HG02840 (cell line): ENCODE results near the gene FFAR3.
A peak's percentile ranks its signal among the peaks of the same experiment; 100 is the strongest.

ENCODE experiments used
- ATAC-seq: cut with Tn5 transposase; IDR thresholded peaks from one replicate; pipeline ENCODE4 v1.9.1; 2021; ENCODE audit warnings: mild to moderate bottlenecking, moderate library complexity, moderate number of reproducible peaks; ENCODE audit not compliant: unreplicated experiment, low FRiP score

FFAR3 gene

DNA sequence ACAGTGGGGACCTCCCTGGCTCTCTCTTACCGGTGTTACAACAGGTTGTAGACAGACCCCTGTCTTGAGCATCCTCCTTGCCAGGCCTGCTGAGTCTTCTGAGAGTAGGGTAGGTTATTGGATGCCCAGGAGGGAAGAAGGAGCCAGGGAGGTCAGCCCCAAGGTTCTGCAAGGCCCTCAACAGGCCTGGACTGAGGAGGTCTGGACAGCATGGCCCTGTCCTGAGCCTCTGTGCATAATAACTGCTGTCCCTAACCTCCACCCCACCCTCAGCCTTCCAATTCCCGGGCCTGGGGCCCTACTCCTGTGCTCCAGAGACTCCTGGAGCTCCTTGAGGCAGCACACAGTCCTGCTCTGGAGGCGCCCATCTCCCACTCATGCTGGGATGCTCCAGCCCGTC, 28.9 kb upstream of the FFAR3 start:
- no peak for ATAC-seq

DNA sequence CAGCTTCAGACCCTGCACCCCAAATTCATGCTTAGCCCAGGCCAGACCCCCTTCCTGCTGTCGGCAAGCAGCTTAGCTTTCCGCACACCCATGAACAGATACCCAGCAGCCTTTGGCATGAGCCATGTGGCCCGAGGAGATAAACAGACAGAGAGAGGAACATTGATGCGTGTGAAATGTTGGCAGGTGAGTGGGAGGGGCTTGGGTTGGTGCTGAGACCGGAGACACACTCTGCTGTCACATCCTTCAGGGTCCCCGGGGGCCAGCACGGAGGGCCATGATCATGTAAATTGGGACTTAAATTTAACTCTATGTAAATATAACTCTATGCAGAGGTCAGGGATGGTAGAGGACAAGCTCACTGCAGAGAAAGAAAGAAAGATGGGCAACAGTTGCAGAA, 27.8 kb upstream of the FFAR3 start:
- ATAC-seq: peak; percentile 48

DNA sequence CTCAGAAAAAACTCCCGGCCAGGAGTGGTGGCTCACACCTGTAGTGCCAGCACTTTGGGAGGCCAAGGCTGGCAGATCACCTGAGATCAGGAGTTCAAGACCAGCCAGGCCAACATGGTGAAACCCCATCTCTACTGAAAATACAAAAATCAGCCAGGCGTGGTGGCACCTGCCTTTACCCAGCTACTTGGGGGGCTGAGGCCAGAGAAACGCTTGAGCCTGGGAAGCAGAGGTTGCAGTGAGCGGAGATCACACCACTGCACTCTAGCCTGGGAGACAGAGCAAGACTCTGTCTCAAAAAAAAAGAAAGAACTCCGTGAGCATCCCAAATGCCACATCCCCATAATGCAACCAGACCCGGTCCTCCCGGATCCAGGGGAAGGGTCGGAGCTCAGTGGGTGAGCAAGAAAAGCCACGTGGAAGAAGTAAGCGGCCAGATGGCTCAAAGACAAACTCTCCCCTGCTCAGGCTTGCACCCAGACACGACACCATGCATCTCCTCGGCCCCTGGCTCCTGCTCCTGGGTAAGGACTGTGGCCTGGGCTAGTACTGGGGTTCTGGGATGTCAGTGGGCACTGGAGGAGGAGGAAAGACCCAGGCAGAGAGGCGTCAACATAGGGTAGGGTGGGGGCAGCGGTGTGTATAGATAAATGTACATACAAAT, 26.6 kb upstream of the FFAR3 start:
- ATAC-seq: no peak

DNA sequence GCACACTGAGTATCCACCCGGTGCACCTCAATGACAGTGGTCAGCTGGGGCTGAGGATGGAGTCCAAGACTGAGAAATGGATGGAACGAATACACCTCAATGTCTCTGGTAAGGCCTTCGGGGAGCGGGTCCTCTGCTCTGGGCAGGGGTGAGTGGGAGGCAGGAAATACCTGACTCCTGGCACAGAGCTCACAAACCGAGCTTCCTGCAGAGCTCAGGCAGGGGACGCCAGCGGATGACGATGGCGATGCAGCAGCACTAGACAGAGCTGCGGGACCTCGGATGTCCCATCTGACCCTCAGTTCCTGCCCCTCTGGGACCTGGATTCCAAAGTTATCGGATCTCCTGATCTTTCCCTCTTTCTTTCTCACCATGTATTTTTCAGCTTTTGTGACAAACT, 25.4 kb upstream of the FFAR3 start:
- no peak for ATAC-seq

DNA sequence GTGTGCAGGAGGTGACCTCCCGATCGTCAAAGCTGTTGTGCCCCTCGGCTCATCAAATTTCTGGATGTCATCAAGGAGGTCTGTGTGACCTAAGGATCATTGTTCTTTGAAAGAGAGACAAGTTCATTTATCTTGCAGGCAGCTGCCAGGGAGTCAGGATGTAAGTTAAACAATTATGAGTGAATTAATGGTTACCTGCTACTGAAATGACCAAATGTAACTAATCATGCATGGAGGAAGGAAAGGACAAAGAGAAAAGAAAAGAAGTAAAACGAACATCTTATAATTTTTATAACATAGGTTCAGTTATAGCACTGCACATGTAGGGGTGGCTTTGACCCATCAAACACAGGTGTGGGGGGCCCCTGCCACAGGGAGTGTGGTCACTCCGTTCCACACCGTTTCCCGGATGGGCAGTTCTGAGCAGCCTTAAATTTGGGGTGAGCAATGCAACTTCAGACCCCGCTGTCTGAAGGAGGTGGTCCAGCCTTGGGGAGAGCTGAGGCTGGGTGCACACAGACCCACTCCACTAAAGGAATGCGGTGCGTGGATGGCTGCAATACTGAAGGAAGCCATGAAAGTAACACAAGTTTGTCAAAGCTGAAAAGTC, 24.0 kb upstream of the FFAR3 start:
- ATAC-seq: no peak

DNA sequence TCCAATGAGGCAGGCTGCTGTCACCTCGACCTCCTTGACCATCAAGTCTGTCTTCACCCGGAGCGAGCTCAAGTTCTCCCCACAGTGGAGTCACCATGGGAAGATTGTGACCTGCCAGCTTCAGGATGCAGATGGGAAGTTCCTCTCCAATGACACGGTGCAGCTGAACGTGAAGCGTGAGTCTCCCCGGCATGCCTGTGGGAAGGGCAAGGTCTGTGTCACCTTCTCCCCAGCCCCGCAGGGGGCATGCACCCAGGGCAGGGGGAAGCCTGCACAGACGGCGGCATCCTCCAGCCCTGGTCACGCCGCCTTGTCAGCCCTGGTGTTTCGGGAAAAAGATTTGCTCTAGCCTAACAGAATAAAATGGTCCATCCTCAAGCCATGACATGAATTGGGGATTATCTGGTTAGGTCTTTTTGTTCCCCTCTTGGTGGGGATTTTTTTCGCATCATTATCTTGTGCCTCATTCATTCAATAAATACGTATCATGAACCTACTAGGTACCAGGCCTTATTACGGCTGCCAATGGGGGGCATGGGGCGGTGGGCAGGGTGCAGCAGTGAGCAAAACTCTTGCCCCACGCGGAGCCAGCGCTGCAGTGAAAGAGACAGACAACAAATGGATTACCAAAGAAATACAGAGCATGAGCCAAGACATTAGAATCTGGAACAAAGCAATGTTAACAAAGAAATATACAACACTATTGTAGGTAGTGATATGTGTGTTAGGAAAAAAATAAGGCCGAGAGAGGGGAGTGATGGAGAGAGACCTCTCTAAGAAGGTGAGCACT, 21.9 kb upstream of the FFAR3 start:
- ATAC-seq: no peak

DNA sequence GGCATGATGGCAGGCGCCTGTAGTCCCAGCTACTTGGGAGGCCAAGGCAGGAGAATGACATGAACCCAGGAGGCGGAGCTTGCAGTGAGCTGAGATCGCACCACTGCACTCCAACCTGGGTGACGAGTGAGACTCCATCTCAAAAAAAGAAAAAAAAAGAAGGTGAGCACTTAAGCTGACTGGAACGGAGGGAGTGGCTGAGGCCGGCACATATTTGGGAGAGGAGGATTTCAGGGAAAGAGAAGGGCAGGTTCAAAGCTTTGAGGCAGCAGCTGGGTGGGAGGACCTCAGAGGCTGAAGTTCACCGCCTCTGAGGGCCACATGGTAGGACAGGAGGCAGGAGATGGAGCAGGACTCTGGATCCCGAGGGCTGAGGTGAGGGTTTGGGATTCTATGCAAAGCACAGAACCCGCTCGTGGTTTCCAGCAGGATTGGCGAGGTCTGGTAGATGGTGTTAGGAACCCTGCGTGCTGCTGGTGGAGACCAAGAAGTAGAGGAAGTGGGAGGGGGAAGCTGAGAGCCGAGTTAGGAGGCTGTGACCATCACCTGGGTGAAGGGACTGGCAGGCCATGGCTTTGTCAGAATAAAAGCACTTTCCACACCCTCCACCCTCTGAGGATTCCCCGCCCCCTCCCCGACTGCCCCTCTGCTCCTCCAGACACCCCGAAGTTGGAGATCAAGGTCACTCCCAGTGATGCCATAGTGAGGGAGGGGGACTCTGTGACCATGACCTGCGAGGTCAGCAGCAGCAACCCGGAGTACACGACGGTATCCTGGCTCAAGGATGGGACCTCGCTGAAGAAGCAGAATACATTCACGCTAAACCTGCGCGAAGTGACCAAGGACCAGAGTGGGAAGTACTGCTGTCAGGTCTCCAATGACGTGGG, 20.9 kb upstream of the FFAR3 start:
- no peak for ATAC-seq

DNA sequence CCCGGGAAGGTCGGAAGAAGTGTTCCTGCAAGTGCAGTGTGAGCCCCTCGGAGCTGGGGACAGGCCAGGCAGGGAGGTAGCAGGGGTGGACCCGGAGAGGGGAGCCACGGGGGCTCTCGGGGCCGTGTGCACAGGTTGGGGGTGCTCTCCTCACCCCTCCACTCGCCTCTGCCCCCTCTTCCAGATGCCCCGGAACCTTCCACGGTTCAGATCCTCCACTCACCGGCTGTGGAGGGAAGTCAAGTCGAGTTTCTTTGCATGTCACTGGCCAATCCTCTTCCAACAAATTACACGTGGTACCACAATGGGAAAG, 20.3 kb upstream of the FFAR3 start:
- ATAC-seq: no peak

DNA sequence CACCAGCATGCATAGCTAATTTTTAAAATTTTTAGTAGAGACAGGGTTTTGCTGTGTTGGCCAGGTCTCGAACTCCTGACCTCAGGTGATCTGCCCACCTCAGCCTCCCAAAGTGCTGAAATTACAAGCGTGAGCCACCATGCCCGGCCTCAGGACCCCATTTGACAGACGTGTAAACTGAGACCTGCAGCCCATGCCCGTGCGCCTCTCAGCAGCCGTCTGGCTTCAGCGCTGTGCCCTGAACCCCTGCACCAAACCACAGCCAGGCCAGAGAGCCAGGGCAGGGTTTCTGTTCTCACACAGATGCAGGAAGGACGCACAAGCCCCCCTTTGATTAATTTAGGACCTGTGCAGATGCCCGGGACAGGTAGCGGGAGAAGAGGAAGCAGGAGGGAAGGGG, 17.8 kb upstream of the FFAR3 start:
- ATAC-seq: no peak

DNA sequence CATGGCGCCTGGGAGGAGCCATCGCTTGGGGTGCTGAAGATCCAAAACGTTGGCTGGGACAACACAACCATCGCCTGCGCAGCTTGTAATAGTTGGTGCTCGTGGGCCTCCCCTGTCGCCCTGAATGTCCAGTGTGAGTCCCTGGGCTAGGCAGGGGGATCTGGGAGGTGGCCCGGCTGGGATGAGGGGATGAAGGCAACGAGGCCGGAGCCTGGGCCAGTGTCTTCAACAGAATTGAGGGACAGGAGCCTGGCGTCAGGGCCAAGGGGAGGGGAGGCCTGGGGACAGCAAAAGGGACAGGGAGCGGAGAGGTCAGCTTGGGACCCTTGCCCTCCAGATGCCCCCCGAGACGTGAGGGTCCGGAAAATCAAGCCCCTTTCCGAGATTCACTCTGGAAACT, 17.3 kb upstream of the FFAR3 start:
- no peak for ATAC-seq

DNA sequence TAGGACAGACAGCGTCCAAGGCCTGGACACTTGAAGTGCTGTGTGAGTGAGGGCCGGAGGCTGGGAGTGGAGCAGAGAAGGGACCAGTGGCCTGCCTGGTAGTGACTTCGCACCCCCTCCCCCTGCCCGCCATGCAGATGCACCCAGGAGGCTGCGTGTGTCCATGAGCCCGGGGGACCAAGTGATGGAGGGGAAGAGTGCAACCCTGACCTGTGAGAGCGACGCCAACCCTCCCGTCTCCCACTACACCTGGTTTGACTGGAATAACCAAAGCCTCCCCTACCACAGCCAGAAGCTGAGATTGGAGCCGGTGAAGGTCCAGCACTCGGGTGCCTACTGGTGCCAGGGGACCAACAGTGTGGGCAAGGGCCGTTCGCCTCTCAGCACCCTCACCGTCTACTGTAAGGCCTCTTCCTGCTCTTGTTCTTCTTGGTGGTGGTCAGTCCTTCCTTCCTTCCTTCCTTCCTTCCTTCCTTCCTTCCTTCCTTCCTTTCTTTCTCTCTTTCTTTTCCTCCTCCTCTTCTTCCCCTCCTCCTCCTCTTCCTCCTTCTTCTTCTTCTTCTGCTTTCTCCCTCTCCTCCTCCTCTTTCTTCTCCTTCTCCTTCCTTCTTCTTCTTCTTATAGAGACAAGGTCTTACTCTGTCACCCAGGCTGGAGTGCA, 16.6 kb upstream of the FFAR3 start:
- ATAC-seq: no peak

DNA sequence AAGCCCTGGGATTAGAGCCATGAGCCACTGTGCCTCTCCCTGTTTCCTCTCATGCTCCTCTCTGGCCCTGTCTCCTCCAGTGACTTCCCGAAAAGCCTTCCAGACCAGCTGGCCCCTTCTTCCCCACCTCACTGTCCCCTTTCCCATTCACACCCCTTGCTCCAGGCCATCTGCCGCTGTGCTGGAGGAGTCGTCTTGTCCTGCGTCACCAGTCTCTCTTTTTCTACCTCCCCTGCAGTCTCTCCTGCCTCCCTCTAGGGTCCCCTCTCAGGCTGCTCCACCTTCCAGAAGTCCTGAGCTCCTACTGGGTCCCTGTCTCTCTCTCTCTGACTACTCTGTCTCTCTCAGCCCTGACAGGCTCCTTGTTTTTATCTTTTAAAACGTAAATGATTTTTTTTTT, 15.8 kb upstream of the FFAR3 start:
- ATAC-seq: no peak

DNA sequence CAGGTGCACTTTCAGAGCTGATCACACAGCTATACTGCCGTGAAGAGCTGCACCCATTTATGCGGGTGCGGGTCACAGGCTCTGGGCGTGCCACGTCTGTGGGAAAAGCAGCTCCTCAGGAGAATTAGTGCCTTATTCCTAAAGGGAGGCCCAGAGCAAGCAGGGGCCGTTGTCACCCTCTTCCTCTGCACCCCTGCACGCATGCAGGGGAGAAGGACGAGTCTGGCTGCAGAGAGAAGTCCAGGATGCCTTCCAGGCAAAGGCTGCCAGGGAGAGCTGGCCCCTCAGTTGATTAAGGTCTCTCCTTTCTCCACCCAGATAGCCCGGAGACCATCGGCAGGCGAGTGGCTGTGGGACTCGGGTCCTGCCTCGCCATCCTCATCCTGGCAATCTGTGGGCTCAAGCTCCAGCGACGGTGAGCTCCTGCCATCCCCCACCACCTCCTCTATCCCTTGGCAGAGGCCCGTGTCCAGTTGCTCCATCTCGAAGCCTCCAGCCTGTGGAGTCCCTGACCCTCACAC, 13.7 kb upstream of the FFAR3 start:
- ATAC-seq: no peak

DNA sequence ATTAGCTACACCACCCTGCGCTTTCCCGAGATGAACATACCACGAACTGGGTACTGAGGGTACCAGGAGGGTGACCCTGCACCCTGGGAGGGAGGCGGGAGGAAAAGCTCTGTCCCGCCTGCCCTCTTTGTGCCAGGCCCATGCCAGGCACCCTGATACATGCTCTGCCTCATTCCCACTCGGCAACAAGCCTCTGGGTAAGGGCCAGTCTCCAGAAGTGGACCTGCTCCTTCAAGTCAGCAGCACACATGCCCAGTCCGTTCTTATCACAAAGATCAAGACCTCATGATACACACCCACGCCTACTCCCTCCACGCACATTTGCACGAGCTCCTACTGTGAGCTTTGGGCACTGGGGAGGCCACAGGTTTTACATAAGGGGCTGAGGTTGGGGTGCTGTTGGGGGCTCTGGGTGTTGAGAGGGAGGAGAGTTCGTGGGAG, 12.6 kb upstream of the FFAR3 start:
- ATAC-seq: no peak

DNA sequence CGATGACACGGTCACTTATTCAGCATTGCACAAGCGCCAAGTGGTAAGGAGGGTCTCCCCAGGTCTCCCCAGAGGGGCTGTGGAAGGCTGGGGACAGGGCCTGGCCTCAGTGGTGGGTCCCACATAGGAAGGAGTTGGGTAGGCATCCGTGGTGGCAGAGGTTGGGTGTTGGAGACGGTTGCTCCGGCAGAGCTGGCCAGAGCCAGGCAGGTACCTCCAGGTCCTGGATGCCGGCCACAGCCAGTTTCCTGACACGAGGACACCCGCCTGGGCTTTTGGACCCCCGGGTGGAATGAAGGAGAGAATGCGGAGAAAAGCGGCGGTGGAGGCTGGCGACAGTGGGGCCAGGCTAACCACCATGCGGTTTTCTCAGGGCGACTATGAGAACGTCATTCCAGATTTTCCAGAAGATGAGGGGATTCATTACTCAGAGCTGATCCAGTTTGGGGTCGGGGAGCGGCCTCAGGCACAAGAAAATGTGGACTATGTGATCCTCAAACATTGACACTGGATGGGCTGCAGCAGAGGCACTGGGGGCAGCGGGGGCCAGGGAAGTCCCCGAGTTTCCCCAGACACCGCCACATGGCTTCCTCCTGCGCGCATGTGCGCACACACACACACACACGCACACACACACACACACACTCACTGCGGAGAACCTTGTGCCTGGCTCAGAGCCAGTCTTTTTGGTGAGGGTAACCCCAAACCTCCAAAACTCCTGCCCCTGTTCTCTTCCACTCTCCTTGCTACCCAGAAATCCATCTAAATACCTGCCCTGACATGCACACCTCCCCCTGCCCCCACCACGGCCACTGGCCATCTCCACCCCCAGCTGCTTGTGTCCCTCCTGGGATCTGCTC, 11.8 kb upstream of the FFAR3 start:
- ATAC-seq: no peak

DNA sequence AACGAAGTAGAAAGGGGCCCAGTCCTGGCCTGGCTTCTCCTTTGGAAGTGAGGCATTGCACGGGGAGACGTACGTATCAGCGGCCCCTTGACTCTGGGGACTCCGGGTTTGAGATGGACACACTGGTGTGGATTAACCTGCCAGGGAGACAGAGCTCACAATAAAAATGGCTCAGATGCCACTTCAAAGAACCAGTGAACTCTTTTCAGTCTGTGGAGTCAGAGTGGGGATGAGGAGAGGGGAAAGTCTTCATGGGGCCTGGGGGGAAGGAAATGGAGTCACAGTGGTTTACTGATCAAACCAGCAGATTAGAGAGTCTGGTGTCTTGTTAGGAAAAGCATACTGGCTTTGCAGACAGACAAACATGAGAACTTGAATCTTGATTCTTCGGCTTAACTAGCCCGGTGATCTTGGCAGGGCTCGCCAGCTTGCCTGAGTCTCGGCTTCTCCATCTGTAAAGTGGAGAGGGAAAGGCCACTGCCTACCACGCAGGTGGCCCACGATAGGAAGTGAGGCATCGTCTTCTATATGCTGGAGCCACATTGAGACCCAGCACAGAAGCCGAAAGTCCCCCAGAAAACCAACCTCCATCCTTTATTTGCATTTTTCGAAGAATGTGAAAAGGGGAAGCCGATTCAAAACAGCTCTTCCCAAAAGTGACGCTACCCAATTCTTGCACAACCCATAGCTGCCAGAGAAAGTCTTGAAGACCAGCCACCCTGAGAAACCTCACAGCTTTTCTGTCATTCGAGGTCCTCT, 10.9 kb upstream of the FFAR3 start, which contains the start of gene FFAR1:
FFAR1 (plus strand) TSS at position 732 of the 759 bp plus-strand sequence. CDS start 3,650 bp downstream, outside the sequence.
- ATAC-seq: peak; percentile 50

DNA sequence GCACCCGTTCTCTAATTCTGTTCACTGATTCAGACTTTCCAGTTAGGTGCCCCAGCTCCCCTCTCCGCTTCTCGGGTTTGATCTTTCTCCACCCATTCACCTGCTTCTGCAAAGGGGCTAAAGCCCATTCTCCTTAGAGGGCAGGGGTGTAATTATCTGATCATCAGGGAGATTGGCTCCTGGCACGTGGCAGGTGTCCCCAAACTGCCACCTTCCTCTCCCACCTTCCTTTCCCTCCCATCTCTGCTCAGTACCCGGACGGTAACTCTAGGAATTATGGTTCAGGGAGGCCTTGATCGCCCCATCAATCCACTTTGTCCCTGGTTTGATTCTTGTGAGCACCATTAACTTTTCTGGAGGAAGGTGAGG, 10.3 kb upstream of the FFAR3 start:
- no peak for ATAC-seq

DNA sequence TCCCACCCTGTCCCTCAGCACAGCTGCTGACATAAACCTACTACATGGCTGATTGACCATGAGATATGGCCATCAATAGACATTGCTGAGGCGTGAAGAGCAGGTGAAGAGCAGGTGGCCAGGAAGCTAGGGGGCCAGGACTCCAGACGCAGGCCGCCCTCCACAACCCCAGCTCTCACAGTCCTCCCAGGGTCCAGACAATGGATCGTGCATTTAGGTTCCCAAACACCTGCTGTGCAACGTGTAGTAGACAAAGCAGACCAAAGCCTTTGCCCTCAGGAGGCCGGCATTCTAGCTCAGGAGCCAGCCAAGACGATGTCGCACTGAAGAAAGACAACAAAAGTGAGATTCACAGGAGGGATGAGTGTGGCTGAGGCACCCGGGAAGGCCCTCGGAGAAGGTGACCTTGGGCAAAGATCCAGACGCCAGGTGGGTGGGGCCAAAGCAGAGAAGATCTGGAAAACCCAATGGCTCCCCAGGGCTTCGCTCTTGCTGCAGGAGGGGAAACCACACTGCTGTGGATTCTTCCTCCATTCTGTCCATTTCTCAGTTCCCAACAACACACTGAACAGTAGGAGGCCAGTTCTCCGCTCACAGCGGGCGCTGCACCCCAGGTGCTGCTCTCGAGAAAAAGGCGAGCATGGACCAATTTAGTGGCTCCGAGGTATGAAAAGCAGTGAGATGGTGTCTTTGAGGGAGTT, 9.2 kb upstream of the FFAR3 start:
- ATAC-seq: no peak
